Smooth muscle cell (in vitro differentiated cells): ENCODE data around the gene SPC24. TPM values are rescaled to one million over a fixed set of nuclear protein-coding genes. Genes with fewer than 3 reads are reported as not detected.

Experiments
- DNase-seq: peaks from one replicate; lab custom pipeline; 2025; ENCODE audit not compliant: unreplicated experiment; lab: John Stamatoyannopoulos, UW
- H2AFZ ChIP-seq: fragments of 200-600 bp; sonication (generic); 2 replicates; pipeline ENCODE4 v1.6.0; 2016; ENCODE audit warnings: antibody characterized with exemption, low read depth, mild to moderate bottlenecking
- H3F3A ChIP-seq: fragments of 200-600 bp; sonication (generic); 2 replicates; pipeline ENCODE4 v1.6.0; 2017; ENCODE audit warnings: antibody characterized with exemption, low read depth
- H3K27ac ChIP-seq: fragments of 200-600 bp; sonication (generic); 2 replicates; pipeline ENCODE4 v1.5.1; 2016; ENCODE audit warnings: low read depth, mild to moderate bottlenecking
- H3K27me3 ChIP-seq: fragments of 200-600 bp; sonication (generic); 2 replicates; pipeline ENCODE4 v1.6.1; 2016; ENCODE audit warnings: low read depth, mild to moderate bottlenecking
- H3K36me3 ChIP-seq: fragments of 200-600 bp; sonication (generic); 2 replicates; pipeline ENCODE4 v1.5.1; 2016; ENCODE audit warnings: low read depth
- H3K4me1 ChIP-seq: fragments of 200-600 bp; sonication (generic); 2 replicates; pipeline ENCODE4 v1.5.1; 2016; ENCODE audit warnings: low read depth
- H3K4me2 ChIP-seq: fragments of 200-600 bp; sonication (generic); 2 replicates; pipeline ENCODE4 v1.6.0; 2016; ENCODE audit warnings: mild to moderate bottlenecking
- H3K4me3 ChIP-seq: fragments of 200-600 bp; sonication (generic); 2 replicates; pipeline ENCODE4 v1.5.1; 2016; ENCODE audit warnings: mild to moderate bottlenecking
- H3K79me2 ChIP-seq: fragments of 200-600 bp; sonication (generic); 2 replicates; pipeline ENCODE4 v1.6.0; 2016; ENCODE audit warnings: low read depth, mild to moderate bottlenecking
- H3K9ac ChIP-seq: fragments of 200-600 bp; sonication (generic); 2 replicates; pipeline ENCODE4 v1.6.0; 2016; ENCODE audit warnings: low read depth
- H3K9me3 ChIP-seq: fragments of 200-600 bp; sonication (generic); replicated peaks from 2 replicates; pipeline ENCODE4 v1.5.1; 2016; ENCODE audit warnings: low read depth
- H4K20me1 ChIP-seq: fragments of 200-600 bp; sonication (generic); 2 replicates; pipeline ENCODE4 v1.6.0; 2016; ENCODE audit warnings: low read depth
- WGBS: methylation state at CpG from one replicate; pipeline ENCODE4 v1.1.7; 2016; ENCODE audit warnings: low lambda C conversion rate; 5-methylcytosine and 5-hydroxymethylcytosine counted together
- polyA plus RNA-seq: library from polyadenylated mRNA; unstranded; fragments of >200 nt; fragmentation: Nextera tagmentation; extraction: Ambion mirVana; gene quantifications from 2 replicates; pipeline ENCODE4 v1.2.1, GENCODE V29; 2016
- total RNA-seq: library from RNA; depleted of rRNA; stranded (reverse); fragments of >200 nt; gene quantifications from 2 replicates; pipeline ENCODE4 v1.2.3, GENCODE V29; 2014
- TF ChIP-seq, protein P1 (sequence below): fragments of 200-600 bp; sonication (generic); IDR thresholded peaks from 2 replicates; pipeline ENCODE4 v1.5.1; 2017; ENCODE audit warnings: borderline replicate concordance, mild to moderate bottlenecking, antibody characterized with exemption; ENCODE audit not compliant: insufficient read depth, poor library complexity, severe bottlenecking

SPC24 gene
- total and polyA plus RNA-seq, 2 experiments from 2014 or later = 7.6 to 9.7 TPM

DNA sequence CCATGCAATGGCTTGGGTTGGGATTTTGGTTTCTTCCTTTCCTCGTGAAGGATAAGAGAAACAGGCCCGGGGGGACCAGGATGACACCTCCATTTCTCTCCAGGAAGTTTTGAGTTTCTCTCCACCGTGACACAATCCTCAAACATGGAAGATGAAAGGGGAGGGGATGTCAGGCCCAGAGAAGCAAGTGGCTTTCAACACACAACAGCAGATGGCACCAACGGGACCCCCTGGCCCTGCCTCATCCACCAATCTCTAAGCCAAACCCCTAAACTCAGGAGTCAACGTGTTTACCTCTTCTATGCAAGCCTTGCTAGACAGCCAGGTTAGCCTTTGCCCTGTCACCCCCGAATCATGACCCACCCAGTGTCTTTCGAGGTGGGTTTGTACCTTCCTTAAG is 24.1 kb downstream of the SPC24 start:
- Histone ChIP-seq H3K4me1 (no peaks in the 10 kb centered on the region), H4K20me1 (peaks cover 66% of the 10 kb centered on the region), H2AFZ (no peak overlapping the region), H3K4me3 (no peak overlapping the region), H3K4me2 (no peak overlapping the region), H3K27me3 (no peaks in the 10 kb centered on the region), H3K79me2 (no peaks in the 10 kb centered on the region), H3F3A (peaks cover 56% of the 10 kb centered on the region), H3K9me3 (no peaks in the 10 kb centered on the region), H3K27ac (no peak overlapping the region), H3K36me3 (peaks cover 37% of the 10 kb centered on the region), H3K9ac (no peak overlapping the region)
- 96% methylated on average over 7 of the region's 7 CpGs for WGBS
- TF ChIP-seq, protein P1, sequence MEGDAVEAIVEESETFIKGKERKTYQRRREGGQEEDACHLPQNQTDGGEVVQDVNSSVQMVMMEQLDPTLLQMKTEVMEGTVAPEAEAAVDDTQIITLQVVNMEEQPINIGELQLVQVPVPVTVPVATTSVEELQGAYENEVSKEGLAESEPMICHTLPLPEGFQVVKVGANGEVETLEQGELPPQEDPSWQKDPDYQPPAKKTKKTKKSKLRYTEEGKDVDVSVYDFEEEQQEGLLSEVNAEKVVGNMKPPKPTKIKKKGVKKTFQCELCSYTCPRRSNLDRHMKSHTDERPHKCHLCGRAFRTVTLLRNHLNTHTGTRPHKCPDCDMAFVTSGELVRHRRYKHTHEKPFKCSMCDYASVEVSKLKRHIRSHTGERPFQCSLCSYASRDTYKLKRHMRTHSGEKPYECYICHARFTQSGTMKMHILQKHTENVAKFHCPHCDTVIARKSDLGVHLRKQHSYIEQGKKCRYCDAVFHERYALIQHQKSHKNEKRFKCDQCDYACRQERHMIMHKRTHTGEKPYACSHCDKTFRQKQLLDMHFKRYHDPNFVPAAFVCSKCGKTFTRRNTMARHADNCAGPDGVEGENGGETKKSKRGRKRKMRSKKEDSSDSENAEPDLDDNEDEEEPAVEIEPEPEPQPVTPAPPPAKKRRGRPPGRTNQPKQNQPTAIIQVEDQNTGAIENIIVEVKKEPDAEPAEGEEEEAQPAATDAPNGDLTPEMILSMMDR = no peak
- no peak for DNase-seq

DNA sequence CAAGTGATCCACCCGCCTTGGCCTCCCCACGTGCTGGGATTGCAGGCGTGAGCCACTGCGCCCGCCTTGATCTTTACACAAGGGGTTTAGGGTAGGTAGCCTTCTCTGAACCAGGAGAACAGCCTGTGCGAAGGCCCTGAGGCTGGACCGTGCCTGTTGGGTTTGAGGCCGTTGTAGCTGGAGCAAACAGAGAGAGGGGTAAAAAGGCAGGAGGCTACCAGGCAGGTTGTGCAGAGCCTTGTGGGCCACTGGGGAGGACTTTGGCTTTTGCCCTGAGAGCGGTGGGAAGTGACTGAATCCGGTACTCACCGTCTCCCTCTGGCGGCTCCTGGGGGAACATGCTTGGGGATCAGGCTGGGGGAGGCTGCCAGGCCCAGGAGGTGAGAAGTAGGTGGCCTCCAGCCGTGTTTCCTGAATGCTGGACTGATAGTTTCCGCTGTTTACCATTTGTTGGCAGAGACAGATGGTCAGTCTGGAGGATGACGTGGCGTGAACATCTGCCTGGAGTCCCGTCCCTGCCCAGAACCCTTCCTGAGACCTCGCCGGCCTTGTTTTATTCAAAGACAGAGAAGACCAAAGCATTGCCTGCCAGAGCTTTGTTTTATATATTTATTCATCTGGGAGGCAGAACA is 24.6 kb downstream of the SPC24 start:
- no peak overlapping the region for H3K27ac ChIP-seq
- WGBS = 82% methylated on average over 19 of the region's 19 CpGs
- peaks cover 71% of the 10 kb centered on the region for H4K20me1 ChIP-seq
- H2AFZ ChIP-seq = no peak overlapping the region
- no peaks in the 10 kb centered on the region for H3K79me2 ChIP-seq
- H3K36me3 ChIP-seq = peaks cover 38% of the 10 kb centered on the region
- TF ChIP-seq, protein P1 = peak; percentile 51
- H3K4me3 ChIP-seq = no peak overlapping the region
- H3K27me3 ChIP-seq = no peaks in the 10 kb centered on the region
- H3K4me2 ChIP-seq = no peak overlapping the region
- DNase-seq = peak; percentile 19
- no peak overlapping the region for H3K9ac ChIP-seq
- H3F3A ChIP-seq = peaks cover 61% of the 10 kb centered on the region
- no peaks in the 10 kb centered on the region for H3K9me3 ChIP-seq
- no peaks in the 10 kb centered on the region for H3K4me1 ChIP-seq

DNA sequence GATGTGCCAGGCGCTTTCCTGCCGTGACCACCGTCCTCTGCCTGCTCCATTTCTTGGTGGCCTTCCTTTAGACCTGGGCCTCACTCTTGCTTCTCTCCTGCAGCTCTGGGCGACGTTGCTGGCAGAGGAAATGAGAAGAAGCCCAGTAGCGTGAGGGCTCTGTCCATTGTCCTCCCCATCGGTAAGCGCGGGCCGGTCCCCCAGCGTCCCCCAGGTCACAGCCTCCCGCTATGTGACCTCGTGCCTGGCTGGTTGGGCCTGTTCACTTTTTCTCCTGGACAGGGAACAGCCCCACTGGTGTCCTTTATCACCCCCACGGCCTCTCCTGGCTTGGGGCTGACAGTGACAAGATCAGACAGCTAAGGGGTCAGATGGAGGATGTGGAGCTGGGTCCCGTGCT is 27.7 kb downstream of the SPC24 start:
- Histone ChIP-seq H3K4me3 (no peak overlapping the region), H4K20me1 (peaks cover 98% of the 10 kb centered on the region), H3K27ac (no peak overlapping the region), H3F3A (peaks cover 63% of the 10 kb centered on the region), H3K36me3 (peaks cover 39% of the 10 kb centered on the region), H3K27me3 (no peaks in the 10 kb centered on the region), H3K4me1 (no peaks in the 10 kb centered on the region), H3K79me2 (peaks cover 3% of the 10 kb centered on the region), H2AFZ (no peak overlapping the region), H3K4me2 (no peak overlapping the region), H3K9me3 (no peaks in the 10 kb centered on the region), H3K9ac (no peak overlapping the region)
- DNase-seq = no peak
- 95% methylated on average over 15 of the region's 15 CpGs for WGBS
- TF ChIP-seq, protein P1 = no peak
